Measurements from ENCODE around the gene RTN1. TPM values are rescaled to one million over a fixed set of nuclear protein-coding genes. Genes with fewer than 3 reads are reported as not detected.

Gene RTN1
- polyA plus RNA-seq, 1 donor from 2014 or later, result 1,138 TPM

- peak overlapping the region; percentile 1 for H3K4me3 ChIP-seq (ENCODE audit: low read length)
- no peaks in the 10 kb centered on the region for H3K9me3 ChIP-seq (ENCODE audit: low read length)
- H3K9ac ChIP-seq (ENCODE audit: low read length), result no peak overlapping the region
- no peaks in the 10 kb centered on the region for H4K20me1 ChIP-seq (ENCODE audit: insufficient read depth)
- H3K9me2 ChIP-seq (ENCODE audit: insufficient read depth, low read length), result no peaks in the 10 kb centered on the region
- no peaks in the 10 kb centered on the region for H3F3A ChIP-seq (ENCODE audit: insufficient read depth, low read length, poor library complexity, severe bottlenecking)
- no peaks in the 10 kb centered on the region for H3K27me3 ChIP-seq (ENCODE audit: insufficient read depth, low read depth, low read length)
- H3K4me2 ChIP-seq (ENCODE audit: low read length), result no peak overlapping the region
- H3K27ac ChIP-seq (ENCODE audit: low read length), result no peak overlapping the region
- TF ChIP-seq EZH2 (IDR thresholded peaks at IDR 0.05; ENCODE audit: borderline replicate concordance, insufficient read depth, low read length, poor library complexity, severe bottlenecking) (no peak), POLR2AphosphoS5 (IDR thresholded peaks at IDR 0.05) (no peak), RAD21 (conservative IDR thresholded peaks at IDR 0.05) (no peak), REST (IDR thresholded peaks at IDR 0.05; ENCODE audit: borderline replicate concordance) (no peak), EP300 (conservative IDR thresholded peaks at IDR 0.05; ENCODE audit: poor library complexity, severe bottlenecking) (no peak), MXI1 (conservative IDR thresholded peaks at IDR 0.05; ENCODE audit: poor library complexity, severe bottlenecking) (no peak), SMC3 (conservative IDR thresholded peaks at IDR 0.05; ENCODE audit: poor library complexity) (no peak), CTCF (IDR thresholded peaks at IDR 0.05; ENCODE audit: poor library complexity, severe bottlenecking) (no peak), TAF1 (IDR thresholded peaks at IDR 0.05; ENCODE audit: low read depth) (no peak)
- no peaks in the 10 kb centered on the region for H3K36me3 ChIP-seq (ENCODE audit: insufficient read depth, low read length)
- no peak overlapping the region for H2AFZ ChIP-seq (ENCODE audit: low read depth, low read length)
- no peaks in the 10 kb centered on the region for H3K79me2 ChIP-seq (replicated peaks; ENCODE audit: insufficient read depth, low read length)
Measured at GRCh38 chr14:59771577-59771976, 99.0 kb downstream of the RTN1 start.

GRCh38 chr14:59769586-59769985 is 101.0 kb downstream of the RTN1 start:
- no peaks in the 10 kb centered on the region for H3K9me2 ChIP-seq (ENCODE audit: insufficient read depth, low read length)
- H4K20me1 ChIP-seq (ENCODE audit: insufficient read depth), result no peaks in the 10 kb centered on the region
- no peaks in the 10 kb centered on the region for H3K27me3 ChIP-seq (ENCODE audit: insufficient read depth, low read depth, low read length)
- H3K4me2 ChIP-seq (ENCODE audit: low read length), result no peak overlapping the region
- H3K36me3 ChIP-seq (ENCODE audit: insufficient read depth, low read length), result no peaks in the 10 kb centered on the region
- no peak overlapping the region for H3K27ac ChIP-seq (ENCODE audit: low read length)
- no peak overlapping the region for H3K9ac ChIP-seq (ENCODE audit: low read length)
- H2AFZ ChIP-seq (ENCODE audit: low read depth, low read length), result no peak overlapping the region
- TF ChIP-seq TAF1 (IDR thresholded peaks at IDR 0.05; ENCODE audit: low read depth) (no peak), MXI1 (conservative IDR thresholded peaks at IDR 0.05; ENCODE audit: poor library complexity, severe bottlenecking) (no peak), SMC3 (conservative IDR thresholded peaks at IDR 0.05; ENCODE audit: poor library complexity) (no peak), EZH2 (IDR thresholded peaks at IDR 0.05; ENCODE audit: borderline replicate concordance, insufficient read depth, low read length, poor library complexity, severe bottlenecking) (no peak), POLR2AphosphoS5 (IDR thresholded peaks at IDR 0.05) (no peak), EP300 (conservative IDR thresholded peaks at IDR 0.05; ENCODE audit: poor library complexity, severe bottlenecking) (no peak), CTCF (IDR thresholded peaks at IDR 0.05; ENCODE audit: poor library complexity, severe bottlenecking) (no peak), REST (IDR thresholded peaks at IDR 0.05; ENCODE audit: borderline replicate concordance) (no peak), RAD21 (conservative IDR thresholded peaks at IDR 0.05) (no peak)
- H3K4me3 ChIP-seq (ENCODE audit: low read length), result no peak overlapping the region
- H3K9me3 ChIP-seq (ENCODE audit: low read length), result no peaks in the 10 kb centered on the region
- H3F3A ChIP-seq (ENCODE audit: insufficient read depth, low read length, poor library complexity, severe bottlenecking), result no peaks in the 10 kb centered on the region
- H3K79me2 ChIP-seq (replicated peaks; ENCODE audit: insufficient read depth, low read length), result no peaks in the 10 kb centered on the region

Measured in neural cell (in vitro differentiated cells).